Activated T-cell treated with anti-CD3 and anti-CD28 coated beads, Interleukin-2, amount 50 U/mL, for 48 hours (primary cell): ENCODE measurements around the gene FOXA1.

Source experiments
- DNase-seq, 2 experiments: peaks; one replicate each; pipeline ENCODE4 v3.0.0-alpha.2; 2020

Gene FOXA1

GRCh38 chr14:37594971-37595808 lies at the start of gene FOXA1, which contains the start of gene TTC6:
Gene FOXA1 (minus strand): TSS chr14:37595249. CDS start chr14:37594972, 277 bp downstream.
Gene TTC6 (plus strand): TSS chr14:37595629. CDS start chr14:37622065, 26,436 bp downstream.
- DNase-seq: peak in 1 of 2 experiments; percentile 34

- no peak for DNase-seq
Observed at GRCh38 chr14:37643701-37644100, 48.7 kb upstream of the FOXA1 start.

GRCh38 chr14:37642125-37642524 lies 47.1 kb upstream of the FOXA1 start:
- no peak for DNase-seq

GRCh38 chr14:37641117-37641516 lies 46.1 kb upstream of the FOXA1 start:
- DNase-seq: no peak

- DNase-seq: no peak
Observed at GRCh38 chr14:37638599-37638998, 43.5 kb upstream of the FOXA1 start.

GRCh38 chr14:37637341-37637740 lies 42.3 kb upstream of the FOXA1 start:
- DNase-seq: no peak

- DNase-seq: no peak
Observed at GRCh38 chr14:37625597-37626595, 30.8 kb upstream of the FOXA1 start.

GRCh38 chr14:37623971-37624370 lies 28.9 kb upstream of the FOXA1 start:
- DNase-seq: no peak

- DNase-seq: no peak
Observed at GRCh38 chr14:37623426-37623951, 28.4 kb upstream of the FOXA1 start.

- DNase-seq: no peak
Observed at GRCh38 chr14:37622231-37622923, 27.3 kb upstream of the FOXA1 start.

GRCh38 chr14:37620856-37621255 lies 25.8 kb upstream of the FOXA1 start:
- no peak for DNase-seq

- no peak for DNase-seq
Observed at GRCh38 chr14:37618498-37619028, 23.5 kb upstream of the FOXA1 start.

GRCh38 chr14:37617864-37618365 lies 22.9 kb upstream of the FOXA1 start:
- DNase-seq: no peak

GRCh38 chr14:37616853-37617252 lies 21.8 kb upstream of the FOXA1 start:
- no peak for DNase-seq

- DNase-seq: no peak
Observed at GRCh38 chr14:37615582-37616289, 20.7 kb upstream of the FOXA1 start.

GRCh38 chr14:37610945-37611523 lies 16.0 kb upstream of the FOXA1 start:
- DNase-seq: no peak

GRCh38 chr14:37608649-37609048 lies 13.6 kb upstream of the FOXA1 start:
- DNase-seq: no peak

GRCh38 chr14:37606678-37607077 lies 11.6 kb upstream of the FOXA1 start:
- no peak for DNase-seq

GRCh38 chr14:37603688-37604251 lies 8.7 kb upstream of the FOXA1 start:
- DNase-seq: no peak

- no peak for DNase-seq
Observed at GRCh38 chr14:37602605-37603453, 7.8 kb upstream of the FOXA1 start.
